Measurements from ENCODE around the gene CKAP2L.

CKAP2L gene

DNA sequence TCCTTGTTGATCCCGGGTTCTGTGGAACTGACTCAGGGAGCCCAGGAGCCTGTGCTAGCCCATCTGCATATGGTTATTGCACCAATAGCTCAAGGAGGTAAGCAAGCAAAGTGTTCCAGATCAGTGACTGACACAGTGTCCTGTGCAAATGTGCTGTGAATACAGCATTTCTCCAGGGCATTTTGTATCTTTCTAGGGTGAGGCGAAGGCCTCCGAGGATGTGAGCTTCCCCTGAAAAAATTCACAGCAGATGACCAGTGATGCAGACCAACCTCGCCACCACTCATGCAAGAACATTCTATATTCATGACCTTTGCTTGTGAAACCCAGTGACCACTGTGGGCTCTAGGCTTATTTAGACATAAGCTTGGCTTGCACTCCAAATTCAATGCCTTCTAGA is 58.8 kb downstream of the CKAP2L start:
- FAIRE-seq = no peak

DNA sequence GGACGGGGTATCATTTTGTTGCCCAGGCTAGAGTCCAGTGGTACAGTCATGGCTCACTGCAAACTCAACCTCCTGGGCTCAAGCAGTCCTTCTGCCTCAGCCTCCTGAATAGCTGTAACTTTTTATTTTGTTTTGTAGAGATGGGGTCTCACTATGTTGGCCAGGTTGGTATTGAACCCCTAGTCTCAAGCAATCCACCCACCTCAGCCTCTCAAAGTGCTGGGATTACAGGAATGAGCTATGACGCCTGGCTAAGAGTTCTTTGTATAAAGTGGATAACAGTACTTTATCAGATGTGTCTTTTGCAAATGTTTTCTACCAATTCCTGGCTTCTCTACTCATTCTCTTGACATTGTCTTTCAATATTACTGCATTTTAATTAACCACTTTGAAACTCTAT is 60.7 kb downstream of the CKAP2L start:
- FAIRE-seq = no peak

DNA sequence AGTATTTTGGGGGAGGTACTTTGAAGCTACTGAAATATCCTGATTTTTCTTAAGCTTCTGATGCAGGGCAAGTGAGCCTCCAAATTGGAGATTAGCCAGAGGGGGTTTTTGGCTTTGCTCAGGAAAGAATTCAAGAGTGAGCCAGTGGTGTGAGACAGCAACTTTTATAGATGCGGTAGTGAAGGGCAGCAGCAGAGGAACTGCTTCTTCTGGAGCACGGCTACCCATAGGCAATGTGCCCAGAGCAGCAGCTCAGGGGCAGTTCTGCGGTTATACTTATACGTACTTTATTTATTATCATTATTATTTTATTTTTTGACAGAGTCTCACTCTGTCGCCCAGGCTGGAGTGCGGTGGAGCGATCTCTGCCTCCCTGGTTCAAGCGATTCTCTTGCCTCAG is 63.4 kb downstream of the CKAP2L start:
- no peak for FAIRE-seq

DNA sequence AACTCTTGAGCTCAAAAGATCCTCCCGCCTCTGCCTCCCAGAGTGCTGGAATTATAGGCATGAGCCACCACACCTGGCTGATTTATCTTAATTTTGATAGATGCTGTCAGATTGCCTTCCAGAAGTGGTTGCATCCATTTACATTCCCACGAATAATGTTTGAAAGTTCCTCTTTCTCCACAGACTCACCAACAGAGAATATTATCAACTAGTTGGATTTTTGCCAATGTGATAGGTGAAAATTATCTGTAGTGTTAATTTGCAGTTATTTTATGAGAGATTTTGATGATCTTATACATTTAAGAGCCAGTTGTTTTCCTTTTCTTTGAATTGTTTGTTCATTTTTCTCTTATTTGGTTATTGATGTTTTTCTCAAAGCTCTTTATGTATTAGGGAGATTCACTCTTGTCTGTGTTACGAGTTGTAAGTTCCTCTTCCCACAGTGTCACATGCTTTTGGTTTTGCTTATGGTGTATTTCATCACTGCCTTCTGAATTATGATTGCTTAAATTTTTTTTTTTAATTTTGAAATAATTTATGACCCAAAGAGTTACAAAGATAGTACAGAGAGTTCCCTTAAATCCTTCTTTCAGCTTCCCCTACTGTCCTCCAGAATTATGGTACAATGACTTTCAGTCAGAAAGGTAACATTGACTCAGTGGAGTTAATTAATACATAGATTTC is 64.3 kb downstream of the CKAP2L start:
- FAIRE-seq = no peak

DNA sequence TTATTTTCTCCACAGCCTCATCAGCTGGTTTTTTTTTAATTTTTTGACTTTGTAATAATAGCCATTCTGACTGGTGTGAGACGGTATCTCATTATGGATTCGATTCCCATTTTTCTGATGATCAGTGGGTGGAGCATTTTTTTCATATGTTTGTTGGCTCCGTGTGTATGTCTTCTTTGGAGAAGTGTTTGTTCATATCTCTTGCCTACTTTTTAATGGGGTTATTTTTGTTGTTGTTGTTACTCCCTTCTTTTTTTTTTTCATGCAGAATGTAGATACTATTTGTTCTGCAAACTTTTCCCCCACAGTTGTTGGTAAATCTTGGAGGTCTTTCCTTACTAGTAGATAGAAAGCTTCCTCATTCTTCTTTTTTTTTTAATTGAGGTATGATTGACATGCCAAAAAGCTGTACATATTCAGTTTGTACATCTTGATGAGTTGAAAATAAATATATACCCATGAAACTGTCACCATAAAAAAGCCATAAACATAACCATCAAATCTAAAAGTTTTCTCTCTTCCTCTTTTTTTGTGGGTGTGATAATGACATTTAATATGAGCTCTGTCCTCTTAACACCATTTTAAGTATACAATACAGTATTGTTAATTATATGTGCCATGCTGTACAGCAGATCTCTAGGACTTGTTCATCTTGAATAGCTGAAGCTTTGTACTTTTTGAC is 65.4 kb downstream of the CKAP2L start:
- no peak for FAIRE-seq

DNA sequence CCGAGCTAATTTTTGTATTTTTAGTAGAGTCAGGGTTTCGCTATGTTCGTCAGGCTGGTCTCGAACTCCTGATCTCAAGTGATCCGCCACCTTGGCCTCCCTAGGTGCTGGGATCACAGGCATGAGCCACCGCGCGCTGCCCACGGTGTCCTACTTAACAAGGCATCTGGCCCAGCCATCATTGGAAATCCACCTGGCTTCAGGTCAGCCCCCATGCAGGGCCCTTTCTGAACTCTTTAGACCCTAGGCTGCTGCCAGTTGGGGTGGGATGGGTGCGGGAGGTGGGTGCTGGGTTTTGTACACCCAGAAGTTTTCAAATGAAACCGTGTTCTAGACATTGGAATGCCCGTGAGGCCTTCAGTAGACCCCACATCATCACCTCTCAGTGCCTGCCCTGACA is 70.2 kb downstream of the CKAP2L start:
- no peak for FAIRE-seq

DNA sequence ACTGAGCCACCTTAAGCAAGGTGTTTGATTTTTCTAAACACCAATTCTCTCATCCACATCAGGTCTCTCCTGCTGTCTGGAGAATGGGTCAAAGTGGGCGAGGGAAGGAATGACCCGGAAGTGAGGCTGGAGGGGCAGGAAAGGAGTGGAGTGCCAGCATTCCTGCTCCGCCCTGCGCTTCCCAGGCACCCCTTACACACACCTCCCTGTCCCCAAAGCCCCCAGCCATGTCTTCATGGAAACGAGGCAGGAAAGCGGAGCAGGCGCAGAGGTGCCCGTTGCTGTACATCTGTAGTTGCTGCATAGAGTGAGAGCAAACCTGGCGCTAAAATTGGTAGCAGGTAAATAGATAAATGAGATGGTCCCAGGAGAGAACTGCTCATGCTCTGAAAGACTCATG is 70.8 kb downstream of the CKAP2L start:
- FAIRE-seq = no peak

DNA sequence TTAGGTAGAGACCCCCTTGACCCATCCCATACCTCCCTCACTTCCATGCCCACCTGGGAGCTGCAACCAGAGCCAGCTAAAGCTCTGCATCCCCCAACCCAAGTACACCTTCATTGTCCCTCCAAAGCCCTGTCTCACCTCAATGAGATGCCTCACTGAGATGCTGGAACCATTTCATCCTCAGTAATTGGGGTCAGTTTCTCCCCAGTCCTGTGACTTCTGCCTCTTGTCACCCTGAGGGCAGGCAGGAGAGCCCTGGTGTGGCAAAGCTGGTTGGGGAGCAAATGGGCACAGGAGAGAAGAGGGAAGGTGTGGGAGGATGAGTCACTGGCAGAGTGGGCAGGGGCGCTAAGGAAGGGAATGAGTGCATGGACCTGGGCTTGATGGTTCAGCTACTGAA is 71.5 kb downstream of the CKAP2L start:
- FAIRE-seq = no peak

DNA sequence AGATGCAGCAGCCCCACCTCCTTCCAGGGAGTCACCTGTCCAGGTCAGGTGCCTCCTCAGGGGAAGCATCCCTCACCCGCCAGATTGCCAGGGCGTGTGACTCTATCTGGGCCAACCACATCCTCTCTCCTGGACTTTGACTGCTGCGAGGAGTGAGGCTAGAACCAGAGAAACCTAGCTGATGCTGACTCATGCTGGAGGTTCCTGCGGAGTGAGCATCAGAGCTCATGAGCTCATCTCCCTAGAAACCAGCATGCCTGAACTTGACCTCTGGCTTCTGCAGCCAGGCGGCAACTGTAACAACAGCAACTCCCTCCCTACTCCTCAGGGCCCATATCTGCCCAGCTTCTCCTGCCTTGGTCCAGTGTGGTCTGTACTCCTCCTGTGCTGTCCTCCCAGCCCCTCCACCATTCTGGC is 71.9 kb downstream of the CKAP2L start:
- FAIRE-seq = no peak

DNA sequence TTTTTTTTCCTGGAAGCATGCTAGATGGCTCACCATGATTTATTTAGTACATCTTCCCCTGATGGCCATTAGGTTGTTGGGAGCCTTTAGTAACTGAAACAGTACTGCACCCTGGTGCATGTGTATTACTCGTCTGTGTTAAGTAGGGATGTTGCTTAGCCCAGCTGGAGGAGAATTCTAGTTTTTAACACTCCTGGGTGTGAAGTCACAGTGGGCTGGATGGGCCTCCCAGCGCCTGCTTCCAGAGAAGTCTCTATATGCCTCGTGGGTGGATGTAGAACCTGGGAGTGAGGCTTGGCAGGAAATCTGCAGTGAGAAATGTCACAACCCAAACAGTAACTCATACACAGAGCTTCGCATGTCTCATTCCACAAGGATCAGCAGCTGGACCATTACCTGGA is 72.5 kb downstream of the CKAP2L start:
- no peak for FAIRE-seq

DNA sequence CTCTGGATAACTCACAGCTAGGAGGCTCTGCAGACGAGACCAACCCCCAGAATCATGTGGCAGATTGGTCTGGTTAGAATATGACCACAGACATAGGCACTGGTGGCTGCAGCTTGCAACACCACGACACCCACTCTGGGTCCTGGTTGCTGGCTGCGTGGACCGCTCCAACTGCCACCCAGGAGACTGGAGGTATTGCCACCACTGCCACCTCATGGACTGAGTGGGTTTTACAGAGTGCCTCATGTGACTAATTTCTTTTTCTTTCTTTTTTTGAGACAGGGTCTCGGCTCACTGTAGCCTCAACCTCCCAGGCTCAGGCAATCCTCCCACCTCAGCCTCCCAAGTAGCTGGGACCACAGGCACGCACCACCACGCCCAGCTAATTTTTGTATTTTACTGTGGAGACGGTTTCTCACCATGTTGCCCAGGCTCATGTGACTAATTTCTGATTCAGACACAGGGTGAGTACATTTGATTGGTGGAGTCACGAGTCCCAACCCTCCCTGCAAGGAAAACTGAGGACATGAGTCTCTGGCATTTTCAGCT is 73.5 kb downstream of the CKAP2L start:
- FAIRE-seq = no peak

DNA sequence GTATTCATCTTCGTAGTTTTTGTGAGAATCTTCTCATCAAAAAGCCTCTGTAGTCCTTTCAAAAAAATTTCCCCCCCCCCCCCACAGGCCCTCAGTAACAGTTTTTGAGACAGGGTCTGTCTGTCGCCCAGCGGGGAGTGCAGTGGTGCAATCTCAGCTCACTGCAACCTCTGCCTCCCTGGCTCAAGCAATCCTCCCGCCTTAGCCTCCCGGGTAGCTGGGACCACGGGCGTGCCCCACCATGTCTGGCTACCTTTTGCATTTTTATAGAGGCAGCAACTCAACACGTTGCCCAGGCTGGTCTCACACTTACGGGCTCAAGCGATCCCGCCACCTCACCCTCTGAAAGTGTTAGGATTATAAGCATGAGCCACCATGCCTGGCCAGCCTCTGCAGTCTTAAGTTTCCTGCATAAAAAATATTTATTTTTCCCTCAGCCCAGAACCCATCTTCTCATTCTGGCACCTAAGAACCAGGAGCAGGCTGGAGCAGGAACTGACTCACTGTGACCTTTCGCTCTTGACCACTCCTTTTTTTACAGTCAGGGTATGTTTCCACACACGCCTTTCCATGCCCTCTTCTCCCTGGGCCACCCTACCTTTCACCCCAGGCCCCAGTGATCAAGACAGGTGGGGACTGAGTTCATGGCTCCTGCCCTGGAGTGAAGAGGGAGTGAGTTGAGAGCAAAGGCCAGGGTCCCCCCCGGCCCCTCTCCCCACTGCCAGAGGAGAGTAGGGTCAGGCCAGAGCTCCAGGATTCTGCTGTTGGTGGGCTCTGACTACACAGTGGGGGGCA is 76.1 kb downstream of the CKAP2L start:
- FAIRE-seq = no peak

DNA sequence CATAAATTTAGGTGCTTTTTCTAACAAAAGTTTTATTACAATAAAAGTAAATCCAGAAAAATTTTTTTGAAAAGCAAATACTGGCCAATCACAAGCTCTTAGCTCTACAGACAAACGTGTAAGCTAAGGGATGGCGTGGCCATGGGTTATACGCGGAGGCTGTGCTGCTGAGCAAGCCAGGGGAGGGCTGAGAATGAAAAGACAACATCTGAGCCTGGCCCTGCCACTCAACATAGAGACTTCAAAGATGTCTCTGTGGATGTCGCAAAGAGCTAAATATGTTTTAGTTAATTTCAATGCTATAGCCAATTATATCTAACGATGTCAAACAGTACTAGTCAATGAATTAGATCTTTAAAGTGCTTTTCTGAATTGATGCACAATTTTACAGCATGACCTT is 76.9 kb downstream of the CKAP2L start:
- no peak for FAIRE-seq
